DND-41 (cell line): Measurements from ENCODE around the gene ITSN1.

Source experiments
- CTCF ChIP-seq: IDR thresholded peaks from 2 replicates; pipeline ENCODE4 v1.5.1; 2012; ENCODE audit warnings: borderline replicate concordance, low read length, moderate library complexity, mild to moderate bottlenecking; ENCODE audit not compliant: poor library complexity, severe bottlenecking; ENCODE audit errors: extremely low read depth
- EZH2 ChIP-seq: IDR thresholded peaks from 3 replicates; pipeline ENCODE4 v1.6.1; 2012; ENCODE audit warnings: borderline replicate concordance, low read depth, mild to moderate bottlenecking, moderate library complexity, low read length, inconsistent platforms; ENCODE audit not compliant: severe bottlenecking

DNA sequence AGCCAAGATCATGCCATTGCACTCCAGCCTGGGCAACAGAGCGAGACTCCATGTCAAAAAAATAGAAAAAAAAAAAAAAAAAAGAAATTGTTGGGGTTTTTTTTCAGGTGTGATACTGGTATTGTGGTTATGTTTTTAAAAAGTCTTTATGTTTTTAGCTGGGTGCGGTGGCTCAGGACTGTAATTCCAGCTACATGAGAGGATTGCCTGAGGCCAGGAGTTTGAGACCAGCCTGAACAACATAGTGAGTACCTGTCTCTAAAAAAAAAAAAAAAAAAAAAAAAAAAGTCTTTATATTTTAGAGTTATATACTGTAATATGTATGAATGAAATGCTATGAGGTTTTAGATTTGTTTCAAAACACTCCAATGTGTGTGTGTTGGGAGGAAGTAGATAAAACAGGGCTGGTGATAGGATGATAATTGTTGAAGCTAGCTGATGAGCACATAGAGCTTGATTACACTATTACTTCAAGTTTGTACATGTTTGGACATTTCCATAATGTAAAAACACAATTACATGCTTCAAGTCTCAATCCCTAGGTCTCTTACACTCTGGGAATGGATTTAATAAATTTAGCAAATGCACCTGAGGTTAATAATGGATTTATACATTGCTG is 303.5 kb downstream of the ITSN1 start:
- no peak for TF ChIP-seq EZH2
- no peak for TF ChIP-seq CTCF
